Prostate gland (tissue), 2 donors: ENCODE measurements around the gene GRAMD2B.

Experiments
- CTCF ChIP-seq, 4 experiments: fragments of 200-600 bp in 2 of 4; fragments of 450-650 bp in 2 of 4; sonication (generic) in 2 of 4; IDR thresholded peaks; 1 replicate in 3 of 4; 2 replicates in 1 of 4; pipeline ENCODE4 v1.5.1; 2016 to 2019; ENCODE audit warnings: antibody characterized with exemption in 4 of 4, mild to moderate bottlenecking in 2 of 4, moderate library complexity in 2 of 4
- POLR2A ChIP-seq: fragments of 450-650 bp; IDR thresholded peaks from one replicate; pipeline ENCODE4 v1.6.1; 2016; ENCODE audit warnings: antibody characterized with exemption, mild to moderate bottlenecking

GRCh38 chr5:126448720-126449119, 25.5 kb downstream of the GRAMD2B start:
- TF ChIP-seq POLR2A (no peak), CTCF (IDR thresholded peaks at IDR 0.05) (no peak)
